ENCODE data around the gene REST.
A peak's percentile ranks its signal among the peaks of the same experiment; 100 is the strongest.

Gene REST

GRCh38 chr4:56976283-56976836, 68.7 kb downstream of the REST start:
- DNase-seq (ENCODE audit: low spot score) = no peak

GRCh38 chr4:56976837-56977320, 69.2 kb downstream of the REST start:
- DNase-seq (ENCODE audit: low spot score) = no peak

- peak; percentile 71 for DNase-seq (ENCODE audit: low spot score)
Observed at GRCh38 chr4:56977321-56978012, 69.8 kb downstream of the REST start, which contains the start of gene NOA1. TSS of gene NOA1 (minus strand) at chr4:56977606. CDS start at chr4:56977585, 21 bp downstream.

GRCh38 chr4:56978750-56979303, 71.1 kb downstream of the REST start, which contains the start of gene POLR2B:
TSS of gene POLR2B (plus strand) at chr4:56978896. CDS start at chr4:56978986, 90 bp downstream.
- DNase-seq (ENCODE audit: low spot score) = peak; percentile 77

- no peak for DNase-seq (ENCODE audit: low spot score)
Observed at GRCh38 chr4:56979421-56980072, 71.8 kb downstream of the REST start.

- no peak for DNase-seq (ENCODE audit: low spot score)
Observed at GRCh38 chr4:56981795-56982201, 74.1 kb downstream of the REST start.

GRCh38 chr4:56986192-56986591, 78.5 kb downstream of the REST start:
- DNase-seq (ENCODE audit: low spot score) = no peak

GRCh38 chr4:56986952-56987351, 79.3 kb downstream of the REST start:
- no peak for DNase-seq (ENCODE audit: low spot score)

- DNase-seq (ENCODE audit: low spot score) = no peak
Observed at GRCh38 chr4:56990109-56990905, 82.6 kb downstream of the REST start.

- no peak for DNase-seq (ENCODE audit: low spot score)
Observed at GRCh38 chr4:56995525-56995924, 87.8 kb downstream of the REST start.

GRCh38 chr4:56999751-57000150, 92.1 kb downstream of the REST start:
- DNase-seq (ENCODE audit: low spot score) = no peak

GRCh38 chr4:57013543-57014120, 105.9 kb downstream of the REST start:
- DNase-seq (ENCODE audit: low spot score) = no peak

Measured in HuH-7.5 (cell line).